ENCODE measurements around the gene GULP1.

GRCh38 chr2:188485496-188485895 lies 193.8 kb downstream of the GULP1 start:
- TF ChIP-seq, protein P1, sequence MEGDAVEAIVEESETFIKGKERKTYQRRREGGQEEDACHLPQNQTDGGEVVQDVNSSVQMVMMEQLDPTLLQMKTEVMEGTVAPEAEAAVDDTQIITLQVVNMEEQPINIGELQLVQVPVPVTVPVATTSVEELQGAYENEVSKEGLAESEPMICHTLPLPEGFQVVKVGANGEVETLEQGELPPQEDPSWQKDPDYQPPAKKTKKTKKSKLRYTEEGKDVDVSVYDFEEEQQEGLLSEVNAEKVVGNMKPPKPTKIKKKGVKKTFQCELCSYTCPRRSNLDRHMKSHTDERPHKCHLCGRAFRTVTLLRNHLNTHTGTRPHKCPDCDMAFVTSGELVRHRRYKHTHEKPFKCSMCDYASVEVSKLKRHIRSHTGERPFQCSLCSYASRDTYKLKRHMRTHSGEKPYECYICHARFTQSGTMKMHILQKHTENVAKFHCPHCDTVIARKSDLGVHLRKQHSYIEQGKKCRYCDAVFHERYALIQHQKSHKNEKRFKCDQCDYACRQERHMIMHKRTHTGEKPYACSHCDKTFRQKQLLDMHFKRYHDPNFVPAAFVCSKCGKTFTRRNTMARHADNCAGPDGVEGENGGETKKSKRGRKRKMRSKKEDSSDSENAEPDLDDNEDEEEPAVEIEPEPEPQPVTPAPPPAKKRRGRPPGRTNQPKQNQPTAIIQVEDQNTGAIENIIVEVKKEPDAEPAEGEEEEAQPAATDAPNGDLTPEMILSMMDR (tag by site-specific recombination; IDR thresholded peaks at IDR 0.05) = no peak
- no peak for TF ChIP-seq ZSCAN16 (tag by site-specific recombination; IDR thresholded peaks at IDR 0.05)
- no peak for TF ChIP-seq ZNF558 (tag by site-specific recombination; IDR thresholded peaks at IDR 0.05)
- no peak for TF ChIP-seq BCL6B (tag by site-specific recombination; IDR thresholded peaks at IDR 0.05)
- TF ChIP-seq ZNF791 (tag by site-specific recombination; IDR thresholded peaks at IDR 0.05) = no peak
- TF ChIP-seq, protein P2, sequence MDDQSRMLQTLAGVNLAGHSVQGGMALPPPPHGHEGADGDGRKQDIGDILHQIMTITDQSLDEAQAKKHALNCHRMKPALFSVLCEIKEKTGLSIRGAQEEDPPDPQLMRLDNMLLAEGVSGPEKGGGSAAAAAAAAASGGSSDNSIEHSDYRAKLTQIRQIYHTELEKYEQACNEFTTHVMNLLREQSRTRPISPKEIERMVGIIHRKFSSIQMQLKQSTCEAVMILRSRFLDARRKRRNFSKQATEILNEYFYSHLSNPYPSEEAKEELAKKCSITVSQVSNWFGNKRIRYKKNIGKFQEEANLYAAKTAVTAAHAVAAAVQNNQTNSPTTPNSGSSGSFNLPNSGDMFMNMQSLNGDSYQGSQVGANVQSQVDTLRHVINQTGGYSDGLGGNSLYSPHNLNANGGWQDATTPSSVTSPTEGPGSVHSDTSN (CRISPR knock-in tag; IDR thresholded peaks at IDR 0.05) = no peak
- no peak for TF ChIP-seq ZNF660 (tag by site-specific recombination; IDR thresholded peaks at IDR 0.05)
- no peak for TF ChIP-seq ZBTB1 (tag by site-specific recombination; IDR thresholded peaks at IDR 0.05)
- TF ChIP-seq, protein P3, sequence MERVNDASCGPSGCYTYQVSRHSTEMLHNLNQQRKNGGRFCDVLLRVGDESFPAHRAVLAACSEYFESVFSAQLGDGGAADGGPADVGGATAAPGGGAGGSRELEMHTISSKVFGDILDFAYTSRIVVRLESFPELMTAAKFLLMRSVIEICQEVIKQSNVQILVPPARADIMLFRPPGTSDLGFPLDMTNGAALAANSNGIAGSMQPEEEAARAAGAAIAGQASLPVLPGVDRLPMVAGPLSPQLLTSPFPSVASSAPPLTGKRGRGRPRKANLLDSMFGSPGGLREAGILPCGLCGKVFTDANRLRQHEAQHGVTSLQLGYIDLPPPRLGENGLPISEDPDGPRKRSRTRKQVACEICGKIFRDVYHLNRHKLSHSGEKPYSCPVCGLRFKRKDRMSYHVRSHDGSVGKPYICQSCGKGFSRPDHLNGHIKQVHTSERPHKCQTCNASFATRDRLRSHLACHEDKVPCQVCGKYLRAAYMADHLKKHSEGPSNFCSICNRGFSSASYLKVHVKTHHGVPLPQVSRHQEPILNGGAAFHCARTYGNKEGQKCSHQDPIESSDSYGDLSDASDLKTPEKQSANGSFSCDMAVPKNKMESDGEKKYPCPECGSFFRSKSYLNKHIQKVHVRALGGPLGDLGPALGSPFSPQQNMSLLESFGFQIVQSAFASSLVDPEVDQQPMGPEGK (tag by site-specific recombination; IDR thresholded peaks at IDR 0.05) = no peak
- TF ChIP-seq ZNF302 (tag by site-specific recombination; IDR thresholded peaks at IDR 0.05; ENCODE audit: low read depth) = no peak
- no peak for TF ChIP-seq ZNF585B (tag by site-specific recombination; IDR thresholded peaks at IDR 0.05)

All from HEK293 (cell line).